ENCODE data around the gene FOXC2.

FOXC2 gene

DNA sequence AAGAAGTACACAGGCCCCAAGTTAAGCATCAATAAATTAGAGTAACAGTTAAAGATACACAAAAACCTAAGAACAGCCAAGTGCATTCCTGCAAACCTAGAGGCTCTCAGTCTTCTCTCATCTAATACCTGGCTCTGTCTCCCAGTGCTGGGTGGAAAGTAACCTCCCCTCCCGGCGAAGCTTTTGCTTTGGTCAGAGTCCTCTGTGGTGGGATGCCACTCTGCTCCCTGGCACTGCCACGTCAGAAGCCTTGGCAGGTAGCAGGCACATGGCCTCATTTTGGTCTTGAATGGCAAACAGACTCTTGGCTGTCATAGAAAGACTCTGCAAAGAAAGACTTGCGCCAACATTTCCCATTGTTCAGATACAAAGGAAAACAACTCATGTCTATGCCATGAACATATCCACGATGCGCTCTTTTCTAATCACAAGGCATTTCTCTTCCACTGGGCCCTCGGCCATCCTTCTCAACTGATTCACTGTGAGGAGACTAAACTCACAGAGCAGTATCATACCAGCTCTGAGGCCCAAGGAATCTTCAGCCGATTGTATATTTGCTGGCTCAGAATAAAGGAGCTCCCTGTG, 32.8 kb upstream of the FOXC2 start:
- no peak for DNase-seq

DNA sequence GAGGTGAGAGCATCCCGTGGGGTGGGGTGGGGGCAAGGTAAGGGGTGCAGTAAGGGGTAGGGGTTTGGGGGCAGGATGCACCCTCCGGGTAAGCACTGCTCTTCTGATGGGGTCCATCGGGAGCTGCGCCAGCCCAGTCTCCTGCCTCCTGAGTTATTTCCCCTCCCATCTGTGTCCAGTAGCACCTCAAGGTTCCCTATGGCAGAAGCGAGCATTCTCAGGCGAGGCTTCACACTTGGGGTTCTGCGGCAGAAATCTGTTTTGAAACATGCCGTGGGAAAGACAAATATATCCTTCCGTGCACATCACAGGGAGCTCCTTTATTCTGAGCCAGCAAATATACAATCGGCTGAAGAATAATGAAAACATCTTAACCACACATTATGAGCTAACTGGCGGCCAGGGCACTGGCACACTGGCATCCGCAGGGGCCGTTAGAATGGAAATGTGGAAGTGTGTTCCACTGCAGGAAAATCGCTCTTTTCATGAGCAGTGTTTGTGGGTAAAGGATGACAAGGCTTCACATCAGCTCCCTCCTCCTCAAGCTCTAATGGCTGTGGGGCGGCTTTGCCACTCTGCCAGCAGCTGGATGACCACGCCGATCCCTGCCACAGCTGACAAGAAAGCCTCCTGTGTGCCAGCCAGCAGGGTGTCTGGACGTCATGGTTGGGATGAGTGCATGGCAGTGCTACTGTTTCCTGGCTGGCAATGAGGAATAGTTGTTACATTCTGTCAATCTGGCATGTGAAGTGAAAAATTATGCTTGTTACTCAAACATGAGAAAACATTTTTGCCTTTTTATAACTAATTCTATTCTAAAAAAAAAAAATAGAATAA, 31.6 kb upstream of the FOXC2 start:
- DNase-seq: no peak

DNA sequence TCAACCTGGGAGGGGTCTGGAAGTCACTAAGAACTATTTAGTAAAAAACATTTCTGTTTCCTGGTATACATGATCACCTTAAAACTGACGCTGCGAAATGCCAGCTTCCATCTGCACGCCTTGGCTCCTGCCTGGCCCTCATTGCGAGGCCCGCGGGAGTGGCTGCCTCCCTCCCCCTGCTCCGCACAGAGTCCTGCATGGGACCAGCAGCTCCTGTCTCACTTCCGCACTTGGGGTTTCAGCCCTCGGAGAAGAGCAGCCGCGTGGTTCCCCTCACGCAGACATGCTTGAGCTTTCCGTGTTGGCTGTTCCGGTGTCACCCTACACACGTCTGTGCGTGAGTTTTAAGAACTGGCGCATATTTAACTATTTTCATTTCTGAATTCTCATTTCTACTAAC, 30.0 kb upstream of the FOXC2 start:
- no peak for DNase-seq

DNA sequence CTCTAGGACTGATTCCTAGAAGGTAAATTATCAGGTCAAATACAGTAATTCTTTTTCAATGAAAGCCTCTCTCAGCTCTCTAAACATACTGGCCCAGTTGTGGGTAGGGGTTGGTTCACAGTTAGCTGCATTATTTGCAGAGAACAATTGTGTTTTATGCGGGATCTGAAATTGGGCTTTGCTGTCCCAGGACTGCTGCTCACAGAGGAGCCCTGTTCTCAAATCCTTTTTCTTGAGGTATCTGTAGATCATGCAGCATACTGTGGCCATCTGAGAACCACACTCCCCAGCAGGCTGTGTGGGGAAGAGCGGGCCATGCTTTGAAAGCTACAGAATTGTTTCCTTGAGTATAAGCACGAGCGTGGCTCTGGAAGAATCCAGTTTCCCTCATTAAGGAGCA, 29.1 kb upstream of the FOXC2 start:
- DNase-seq: no peak

DNA sequence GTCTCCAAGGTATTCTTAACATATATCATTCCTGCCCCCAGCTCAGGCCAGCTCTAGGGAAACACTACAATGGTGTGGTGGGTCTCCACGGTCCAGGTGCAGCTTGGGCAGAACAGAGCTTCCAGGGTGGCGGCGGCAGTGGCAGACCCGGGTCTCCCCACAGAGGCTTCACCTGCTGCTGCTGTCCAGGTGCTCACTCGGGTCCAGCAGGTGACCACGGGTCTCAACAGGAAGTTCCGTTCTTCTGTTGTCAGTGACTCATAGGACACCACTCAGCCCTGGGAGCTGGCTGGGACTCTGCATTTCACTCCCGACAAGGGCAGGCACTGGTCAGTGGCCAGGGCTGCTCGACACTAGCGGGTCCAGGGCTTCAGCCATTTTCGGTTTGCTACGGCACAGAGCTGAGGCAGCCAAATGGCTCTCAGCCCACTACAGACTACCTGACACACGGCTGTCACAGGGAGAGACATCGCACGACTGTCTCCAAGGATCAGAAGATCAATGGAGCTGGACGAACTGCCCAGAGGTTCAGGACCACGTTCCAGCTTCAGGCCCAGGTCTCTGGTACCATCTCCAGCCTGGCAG, 28.3 kb upstream of the FOXC2 start:
- DNase-seq: no peak

DNA sequence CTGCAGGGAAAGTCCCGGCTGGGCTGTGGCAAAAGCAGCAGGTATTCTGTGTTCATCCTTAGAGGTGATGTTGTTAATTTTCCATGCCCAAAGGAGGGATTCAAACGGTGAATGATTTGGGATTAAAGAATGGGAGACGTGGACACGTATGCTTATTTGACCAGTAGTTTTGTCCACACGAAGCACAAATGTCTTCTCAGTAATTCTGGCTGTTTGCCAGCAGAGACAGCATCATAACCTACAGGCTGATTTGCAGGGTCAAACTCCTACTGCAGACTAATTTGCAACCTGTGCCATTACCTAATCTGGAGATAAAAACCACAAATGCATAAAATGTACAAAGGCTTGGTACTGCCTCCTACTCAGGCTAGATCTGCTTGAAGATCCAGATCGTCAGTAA, 25.7 kb upstream of the FOXC2 start:
- DNase-seq: no peak

DNA sequence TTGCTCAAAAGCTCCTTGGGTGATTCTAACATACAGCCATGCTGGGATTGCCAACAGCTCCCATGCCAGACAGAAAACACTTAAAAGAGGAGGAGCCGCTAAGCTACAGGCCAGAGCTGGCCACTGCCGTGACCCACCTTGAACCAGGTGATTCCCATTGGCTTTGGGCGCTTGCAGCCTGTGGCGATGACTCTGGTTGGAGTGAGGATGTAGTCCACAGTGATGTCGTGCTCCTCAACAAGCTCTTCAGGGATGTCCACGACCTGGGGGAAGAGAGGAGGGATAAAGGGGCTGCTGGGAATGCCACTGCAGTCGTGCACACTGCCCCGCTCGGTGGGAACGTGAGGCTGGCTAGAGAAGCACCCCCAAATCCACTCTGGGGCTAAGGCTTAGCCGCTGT, 25.1 kb upstream of the FOXC2 start:
- DNase-seq: no peak

DNA sequence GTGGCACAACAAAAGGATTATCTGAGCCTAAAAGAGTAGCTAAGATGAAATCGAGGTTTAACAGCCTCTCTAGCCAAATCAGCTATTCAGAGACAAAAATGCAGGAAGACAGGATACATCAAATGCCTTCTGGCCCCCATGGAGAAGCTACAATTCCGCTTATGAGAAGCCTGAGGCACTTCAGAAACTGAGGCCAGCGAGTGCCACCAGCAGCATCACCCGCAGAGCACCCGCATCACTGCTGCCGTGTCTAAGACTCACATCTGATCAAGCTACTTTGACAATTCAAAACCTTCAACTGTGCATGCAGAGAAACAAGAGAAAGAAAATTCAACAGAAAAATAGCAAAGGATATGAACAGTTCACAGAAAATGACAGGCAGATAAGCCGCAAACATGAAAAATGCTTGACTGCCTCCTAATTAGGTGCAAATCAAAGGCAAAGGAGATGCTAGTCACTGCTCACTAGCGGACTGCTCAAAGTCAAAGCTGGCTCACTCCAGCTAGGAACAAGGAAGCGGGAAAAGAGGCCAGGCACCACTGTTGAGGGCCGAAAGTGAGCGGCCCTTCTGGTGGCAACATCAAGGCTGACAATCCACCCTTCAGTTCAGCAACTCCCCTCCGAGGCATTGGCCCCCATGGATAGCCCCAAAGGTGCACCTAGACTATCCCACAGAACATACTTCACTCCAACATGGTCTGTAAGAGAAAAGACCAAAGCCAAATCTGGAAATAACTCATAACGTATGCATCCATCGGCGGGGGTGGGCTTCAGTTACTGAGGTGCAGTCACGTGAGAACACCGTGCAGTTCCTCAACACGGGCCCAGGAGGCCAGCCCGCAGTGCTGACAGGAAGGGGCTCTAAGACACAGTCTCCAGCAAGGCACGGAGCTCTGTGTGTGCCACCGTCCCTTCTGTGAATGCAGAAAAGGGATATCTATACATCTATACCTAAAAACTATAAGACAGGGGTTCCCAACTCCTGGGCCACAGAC, 23.6 kb upstream of the FOXC2 start:
- no peak for DNase-seq

DNA sequence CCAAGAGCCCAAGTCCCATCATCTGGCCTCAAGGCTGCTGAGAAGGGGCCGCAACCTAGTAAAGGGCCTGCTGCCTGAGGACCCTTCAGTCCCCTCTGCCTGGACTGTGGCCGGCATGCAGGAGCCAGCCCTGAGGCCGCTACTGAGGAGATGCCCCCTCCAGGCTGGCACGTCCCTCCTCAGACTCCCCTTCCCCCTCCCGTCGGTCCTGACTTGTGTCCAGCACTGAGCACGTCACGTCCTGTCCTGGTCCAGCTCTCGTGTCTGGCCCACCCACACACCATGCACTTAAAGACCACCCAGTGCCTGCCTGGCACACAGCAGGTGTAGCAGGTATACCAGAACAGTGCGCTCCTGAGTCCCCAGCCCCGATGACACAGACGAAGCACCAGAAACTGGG, 21.1 kb upstream of the FOXC2 start:
- no peak for DNase-seq

DNA sequence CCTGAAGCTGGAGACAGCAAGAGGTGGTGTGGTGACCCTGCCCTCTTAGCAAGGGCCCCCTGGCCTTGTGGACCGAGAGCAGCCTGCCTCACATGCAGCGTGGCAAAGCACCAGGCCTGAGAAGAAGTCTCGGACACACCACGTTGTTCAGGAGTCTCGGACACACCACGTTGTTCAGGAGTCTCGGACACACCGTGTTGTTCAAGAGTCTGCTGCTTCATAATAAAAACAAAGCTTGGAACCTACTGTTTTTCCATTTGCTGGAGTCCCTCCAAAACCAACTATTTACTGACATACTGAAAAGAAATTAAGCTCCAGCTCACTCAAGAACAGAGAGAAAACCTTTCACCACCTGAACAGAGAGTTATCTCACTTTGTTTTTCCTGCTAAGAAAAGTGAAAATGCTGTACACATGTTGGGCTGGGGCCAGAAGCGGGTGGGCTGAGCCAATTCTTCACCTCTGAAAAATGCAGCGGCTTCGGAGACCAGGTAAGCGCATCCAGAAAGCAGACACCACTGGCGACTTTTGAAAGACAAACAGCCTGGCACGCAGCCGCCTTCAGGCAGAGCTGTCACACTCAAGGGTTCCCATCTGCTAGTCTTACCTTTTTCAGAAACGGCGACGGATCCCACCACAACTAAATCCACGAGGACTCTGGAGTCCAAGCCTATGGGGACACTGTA, 20.5 kb upstream of the FOXC2 start:
- no peak for DNase-seq

DNA sequence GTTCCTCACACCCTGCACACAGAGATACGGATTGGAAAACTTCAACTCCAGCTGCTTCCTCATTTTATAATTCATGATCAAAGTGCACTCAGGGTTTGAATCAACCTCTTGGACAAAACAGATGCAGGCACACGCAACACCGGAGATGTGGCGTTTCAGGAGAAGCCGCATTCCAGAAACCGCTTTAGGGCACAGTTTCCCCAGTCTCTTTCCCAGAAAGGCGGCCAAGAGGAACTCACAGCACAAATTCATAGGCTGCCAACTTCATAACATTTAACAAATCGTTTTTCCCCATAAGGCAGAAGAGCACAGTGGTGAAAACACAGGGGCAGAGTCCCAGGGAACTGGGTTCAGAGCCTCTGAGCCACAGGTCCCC, 20.0 kb upstream of the FOXC2 start:
- no peak for DNase-seq

DNA sequence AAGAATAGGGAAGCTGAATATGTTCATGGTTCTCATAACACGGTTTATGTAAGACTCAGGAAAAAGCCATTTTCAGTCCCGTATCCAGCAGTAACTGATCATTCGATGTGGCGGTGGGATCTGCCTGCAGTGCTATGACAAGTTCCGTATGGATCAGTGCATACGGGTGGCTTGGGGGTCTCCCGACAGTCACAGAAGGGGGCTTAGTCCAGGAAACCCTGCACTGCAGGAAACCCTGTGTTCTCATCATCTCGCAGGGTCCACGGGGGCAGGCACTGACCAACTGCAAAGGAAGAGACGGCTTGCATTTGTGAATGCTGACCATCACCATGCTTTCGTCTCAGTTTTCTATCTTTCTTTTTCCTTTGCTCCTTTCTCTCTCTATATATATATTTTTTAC, 19.3 kb upstream of the FOXC2 start:
- DNase-seq: no peak

DNA sequence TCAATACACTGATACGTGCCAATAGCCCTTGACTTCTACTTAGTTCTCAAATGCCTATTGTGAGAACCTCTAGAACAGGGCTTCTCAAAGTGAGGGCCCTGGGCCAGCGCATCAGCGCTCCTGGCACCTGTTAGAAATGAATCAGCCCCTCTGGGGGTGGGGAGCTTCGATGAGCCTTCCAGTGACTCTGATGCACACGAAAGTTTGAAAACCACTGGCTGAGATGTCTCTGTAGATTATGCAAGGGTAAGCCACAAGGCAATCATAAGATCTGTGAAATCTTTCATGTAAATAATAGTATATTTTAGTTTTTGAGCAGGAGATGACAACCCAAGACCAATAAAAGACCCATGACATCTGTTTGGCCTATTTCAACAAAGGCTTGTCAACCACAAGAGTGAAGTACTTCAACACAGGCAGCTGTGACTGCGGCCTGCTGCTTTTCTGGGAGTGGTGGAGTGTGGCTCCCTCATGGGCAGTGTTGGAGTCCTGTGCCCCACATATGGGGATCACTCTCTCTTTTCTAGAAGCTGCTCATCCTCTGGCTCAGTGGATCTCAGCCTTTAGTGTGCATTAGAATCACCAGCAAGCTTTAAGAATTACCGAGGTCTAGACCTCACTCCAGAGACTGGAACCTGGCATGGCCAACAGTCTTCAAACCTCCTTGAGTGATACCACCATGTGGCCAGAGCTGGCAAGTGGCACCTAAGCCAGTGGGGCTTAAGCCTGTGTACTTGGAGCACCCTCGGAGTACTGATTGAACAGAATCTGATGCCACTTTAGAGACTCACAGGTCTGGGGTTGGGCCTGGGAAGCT, 17.3 kb upstream of the FOXC2 start:
- no peak for DNase-seq

DNA sequence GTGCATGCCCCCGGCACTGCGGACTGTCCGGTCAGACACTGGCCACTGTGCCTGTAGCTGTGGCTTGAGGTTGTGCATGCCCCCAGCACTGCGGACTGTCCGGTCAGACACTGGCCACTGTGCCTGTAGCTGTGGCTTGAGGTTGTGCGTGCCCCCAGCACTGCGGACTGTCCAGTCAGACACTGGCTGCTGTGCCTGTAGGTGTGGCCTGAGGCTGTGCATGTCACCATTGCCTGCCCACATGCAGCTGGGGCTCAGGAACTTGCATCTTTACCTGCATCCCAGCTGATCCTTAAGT, 16.8 kb upstream of the FOXC2 start:
- no peak for DNase-seq

DNA sequence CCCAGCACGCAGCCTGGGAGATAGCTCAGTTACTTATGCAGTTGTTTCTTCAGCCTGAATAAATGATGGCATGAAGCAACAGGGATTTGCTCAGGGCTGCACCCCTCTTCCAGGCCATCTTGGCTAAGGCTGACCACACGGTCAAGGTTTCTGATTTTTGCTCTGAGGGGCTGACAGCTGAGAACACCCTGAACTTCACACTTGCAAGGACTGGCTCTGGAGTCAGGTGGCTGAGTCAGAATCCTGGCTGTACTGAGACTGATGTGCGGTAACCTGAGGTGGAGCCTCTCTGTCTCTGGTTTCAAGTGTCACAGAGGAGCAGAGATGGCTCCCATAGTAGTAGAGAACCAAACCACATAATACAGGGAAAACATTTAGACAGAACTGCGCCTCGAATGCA, 16.3 kb upstream of the FOXC2 start:
- no peak for DNase-seq

DNA sequence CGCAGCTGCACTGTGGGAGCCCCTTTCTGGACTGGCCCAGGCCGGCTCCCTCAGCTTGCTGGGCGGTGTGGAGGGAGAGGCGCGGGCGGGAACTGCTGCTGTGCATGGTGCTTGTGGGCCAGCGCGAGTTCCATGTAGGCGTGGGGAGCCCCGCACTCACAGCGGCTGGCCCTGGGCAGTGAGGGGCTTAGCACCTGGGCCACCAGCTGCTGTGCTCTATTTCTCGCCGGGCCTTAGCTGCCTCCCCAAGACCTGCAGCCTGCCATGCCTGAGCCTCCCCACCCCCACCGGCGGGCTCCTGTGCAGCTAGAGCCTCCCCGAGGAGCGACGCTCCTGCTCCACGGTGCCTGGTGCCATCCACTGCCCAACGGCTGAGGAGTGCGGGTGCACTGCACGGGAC, 13.3 kb upstream of the FOXC2 start:
- no peak for DNase-seq

DNA sequence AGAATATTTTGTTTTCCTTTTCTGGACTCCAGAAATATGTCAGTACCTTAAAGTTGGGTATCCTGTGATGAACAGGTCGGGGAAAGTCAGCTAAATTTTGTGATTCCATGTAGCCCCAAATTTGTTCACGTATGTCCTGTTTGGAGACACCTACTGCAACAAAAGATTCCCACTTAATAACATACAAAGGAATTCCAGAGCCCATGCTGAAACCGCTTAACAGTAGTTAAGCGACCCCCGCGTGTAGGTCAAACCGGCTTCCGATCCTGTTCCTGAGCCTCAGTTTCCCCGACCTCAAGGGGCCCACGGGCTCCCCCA, 12.1 kb upstream of the FOXC2 start:
- DNase-seq: no peak

DNA sequence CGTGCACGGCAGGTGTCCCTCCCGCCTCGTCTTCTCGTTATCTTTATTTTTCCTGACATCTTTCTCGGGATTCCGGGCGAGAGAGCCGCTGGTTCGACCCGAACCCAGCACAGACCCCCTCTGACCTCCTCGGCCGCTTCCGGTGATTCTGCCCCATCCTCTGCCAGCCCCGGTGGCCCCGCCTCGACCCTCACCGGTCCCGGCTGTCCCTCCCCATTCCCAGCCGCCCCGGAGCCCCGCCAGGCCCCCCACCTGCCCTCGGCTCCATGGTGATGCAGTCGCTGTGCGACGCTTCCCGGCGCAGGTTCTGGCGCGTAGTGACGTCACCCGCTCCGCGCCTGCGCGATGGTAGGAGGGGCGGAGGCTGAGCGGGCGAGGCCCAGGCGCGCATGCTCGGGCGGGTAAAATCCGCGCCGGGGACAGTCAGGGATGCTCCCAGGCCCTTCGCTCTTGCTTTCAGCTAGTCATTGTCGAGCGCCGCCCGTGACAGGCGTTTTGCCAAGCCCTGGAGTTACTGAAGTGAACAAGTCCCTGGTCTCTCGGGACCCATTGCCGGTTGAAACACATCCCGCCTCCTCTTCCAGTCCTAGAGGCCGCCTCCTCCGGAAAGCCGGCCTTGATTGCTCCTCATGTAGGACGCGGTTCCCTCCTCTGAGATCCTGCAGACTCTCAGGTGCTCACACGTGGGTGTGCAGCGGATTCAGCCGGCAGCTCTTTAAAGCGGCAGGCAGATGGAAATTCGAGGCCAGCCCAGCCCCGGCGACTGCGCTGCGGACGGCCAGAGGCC, 11.5 kb upstream of the FOXC2 start, which contains the start of gene MTHFSD:
TSS of gene MTHFSD (minus strand) at position 319 of the 787 bp plus-strand sequence. CDS start at position 268, 51 bp downstream.
- DNase-seq: peak; percentile 95

DNA sequence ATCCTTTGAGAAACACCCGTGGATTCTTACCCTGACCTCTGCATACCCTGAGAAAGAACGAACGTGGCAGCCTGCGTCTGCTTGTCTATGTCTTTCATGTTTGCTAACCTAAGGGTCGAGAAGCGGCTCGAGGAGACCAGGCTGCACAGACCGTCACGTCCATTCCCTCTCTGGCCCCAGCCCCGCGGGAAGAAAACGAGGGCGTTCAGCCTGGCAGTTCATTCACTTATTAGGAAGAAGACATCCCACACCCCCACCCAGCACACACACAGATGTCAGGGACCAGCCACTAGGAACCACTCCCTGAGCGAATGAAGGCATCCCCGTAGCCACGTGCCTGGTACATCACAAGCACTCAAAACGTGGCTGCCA, 10.9 kb upstream of the FOXC2 start:
- no peak for DNase-seq

DNA sequence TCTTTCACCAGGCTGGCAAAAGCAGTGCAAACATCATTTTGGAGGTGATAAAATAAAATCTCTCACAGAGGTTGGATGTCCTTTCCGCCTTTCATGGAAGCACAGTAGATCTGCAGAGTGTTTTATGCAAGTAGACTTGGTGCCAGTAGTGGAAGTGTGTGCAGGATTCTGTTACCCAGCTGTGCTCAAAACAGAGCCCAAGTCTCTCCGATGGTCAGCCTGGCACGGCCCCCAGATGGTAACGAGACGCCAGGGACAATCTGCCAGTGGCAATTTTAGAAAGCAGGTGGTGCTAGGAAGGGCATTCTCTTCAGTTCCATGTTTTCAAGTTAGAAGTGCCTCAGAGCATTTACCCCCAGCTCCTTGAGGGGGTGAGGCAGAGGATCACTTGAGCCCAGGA, 10.1 kb upstream of the FOXC2 start:
- DNase-seq: no peak

DNA sequence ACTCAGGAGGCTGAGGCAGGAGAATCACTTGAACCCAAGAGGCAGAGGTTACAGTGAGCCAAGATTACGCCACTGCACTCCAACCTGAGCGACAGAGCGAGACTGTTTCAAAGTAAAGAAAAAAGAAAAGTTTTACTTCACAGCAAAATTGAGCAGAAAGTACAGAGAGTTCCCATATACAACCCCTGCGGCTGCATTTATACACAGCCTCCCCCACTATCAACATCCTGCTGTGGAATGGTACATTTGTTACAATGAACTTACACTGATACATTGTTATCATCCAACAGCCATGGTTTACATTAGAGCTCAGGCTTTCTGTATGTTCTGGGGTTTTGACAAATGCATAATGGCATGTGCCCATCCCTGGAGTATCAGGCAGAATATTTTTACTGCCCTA, 9.0 kb upstream of the FOXC2 start:
- DNase-seq: no peak

Measured in activated gamma-delta T cell (primary cell).